Neural progenitor cell (in vitro differentiated cells): ENCODE results near the gene UFSP1.

ENCODE experiments used
- EZH2 ChIP-seq: fragments of 200-600 bp; sonication (generic); IDR thresholded peaks from 2 replicates; pipeline ENCODE4 v1.6.1; 2017; ENCODE audit warnings: antibody characterized with exemption, mild to moderate bottlenecking, moderate library complexity
- TF ChIP-seq, protein P1 (sequence below): fragments of 200-600 bp; sonication (generic); IDR thresholded peaks from 2 replicates; pipeline ENCODE4 v1.5.1; 2017; ENCODE audit warnings: antibody characterized with exemption, mild to moderate bottlenecking

DNA sequence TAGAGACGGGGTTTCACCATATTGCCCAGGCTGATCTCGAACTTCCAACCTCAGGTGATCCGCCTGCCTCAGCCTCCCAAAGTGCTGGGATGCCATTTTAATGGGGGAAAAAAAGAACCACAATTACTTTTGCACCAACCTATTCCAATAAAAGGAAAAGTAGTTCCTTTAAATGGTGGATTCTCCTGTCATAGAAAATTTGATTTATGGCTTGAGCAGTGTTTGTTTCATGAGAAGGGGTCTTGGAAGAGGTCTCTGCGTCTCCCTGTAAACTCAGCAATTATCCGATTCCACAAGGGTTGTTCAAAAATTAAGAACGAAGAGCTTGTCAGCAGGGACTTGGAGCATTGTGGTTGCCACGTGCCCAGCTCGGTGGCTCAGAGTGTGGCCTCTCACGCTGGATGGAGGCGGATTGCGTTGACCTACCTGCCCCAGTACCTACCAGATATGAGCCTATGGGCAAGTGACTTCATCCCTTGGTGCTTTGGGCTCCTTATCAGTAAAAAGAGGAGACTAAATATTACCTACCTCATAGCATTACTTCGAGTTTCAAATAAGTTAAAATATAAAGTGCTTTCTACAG is 25.2 kb downstream of the UFSP1 start:
- TF ChIP-seq, protein P1, sequence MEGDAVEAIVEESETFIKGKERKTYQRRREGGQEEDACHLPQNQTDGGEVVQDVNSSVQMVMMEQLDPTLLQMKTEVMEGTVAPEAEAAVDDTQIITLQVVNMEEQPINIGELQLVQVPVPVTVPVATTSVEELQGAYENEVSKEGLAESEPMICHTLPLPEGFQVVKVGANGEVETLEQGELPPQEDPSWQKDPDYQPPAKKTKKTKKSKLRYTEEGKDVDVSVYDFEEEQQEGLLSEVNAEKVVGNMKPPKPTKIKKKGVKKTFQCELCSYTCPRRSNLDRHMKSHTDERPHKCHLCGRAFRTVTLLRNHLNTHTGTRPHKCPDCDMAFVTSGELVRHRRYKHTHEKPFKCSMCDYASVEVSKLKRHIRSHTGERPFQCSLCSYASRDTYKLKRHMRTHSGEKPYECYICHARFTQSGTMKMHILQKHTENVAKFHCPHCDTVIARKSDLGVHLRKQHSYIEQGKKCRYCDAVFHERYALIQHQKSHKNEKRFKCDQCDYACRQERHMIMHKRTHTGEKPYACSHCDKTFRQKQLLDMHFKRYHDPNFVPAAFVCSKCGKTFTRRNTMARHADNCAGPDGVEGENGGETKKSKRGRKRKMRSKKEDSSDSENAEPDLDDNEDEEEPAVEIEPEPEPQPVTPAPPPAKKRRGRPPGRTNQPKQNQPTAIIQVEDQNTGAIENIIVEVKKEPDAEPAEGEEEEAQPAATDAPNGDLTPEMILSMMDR = no peak
- no peak for TF ChIP-seq EZH2
